ENCODE data around the gene SLC7A8.

DNA sequence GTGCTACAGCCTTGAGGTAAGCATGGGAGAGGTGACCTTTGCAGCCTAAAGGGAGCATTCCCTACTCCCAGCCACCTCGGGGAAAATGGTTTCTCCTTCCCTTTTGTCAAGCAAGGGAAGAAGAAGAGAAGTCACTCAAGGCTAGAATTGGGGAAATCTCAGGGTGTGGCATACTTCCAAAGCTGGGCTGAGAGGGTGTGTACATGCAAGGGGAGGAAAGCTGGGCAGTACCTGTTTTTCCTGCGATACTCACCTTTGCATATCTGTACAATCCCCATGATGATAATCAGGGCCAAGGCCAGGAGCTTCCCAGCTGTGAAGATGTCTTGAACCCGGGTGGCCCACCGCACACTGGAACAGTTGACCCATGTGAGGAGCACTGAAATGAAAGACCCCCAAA lies 40.6 kb downstream of the SLC7A8 start:
- TF ChIP-seq, protein P1, sequence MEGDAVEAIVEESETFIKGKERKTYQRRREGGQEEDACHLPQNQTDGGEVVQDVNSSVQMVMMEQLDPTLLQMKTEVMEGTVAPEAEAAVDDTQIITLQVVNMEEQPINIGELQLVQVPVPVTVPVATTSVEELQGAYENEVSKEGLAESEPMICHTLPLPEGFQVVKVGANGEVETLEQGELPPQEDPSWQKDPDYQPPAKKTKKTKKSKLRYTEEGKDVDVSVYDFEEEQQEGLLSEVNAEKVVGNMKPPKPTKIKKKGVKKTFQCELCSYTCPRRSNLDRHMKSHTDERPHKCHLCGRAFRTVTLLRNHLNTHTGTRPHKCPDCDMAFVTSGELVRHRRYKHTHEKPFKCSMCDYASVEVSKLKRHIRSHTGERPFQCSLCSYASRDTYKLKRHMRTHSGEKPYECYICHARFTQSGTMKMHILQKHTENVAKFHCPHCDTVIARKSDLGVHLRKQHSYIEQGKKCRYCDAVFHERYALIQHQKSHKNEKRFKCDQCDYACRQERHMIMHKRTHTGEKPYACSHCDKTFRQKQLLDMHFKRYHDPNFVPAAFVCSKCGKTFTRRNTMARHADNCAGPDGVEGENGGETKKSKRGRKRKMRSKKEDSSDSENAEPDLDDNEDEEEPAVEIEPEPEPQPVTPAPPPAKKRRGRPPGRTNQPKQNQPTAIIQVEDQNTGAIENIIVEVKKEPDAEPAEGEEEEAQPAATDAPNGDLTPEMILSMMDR (IDR thresholded peaks at IDR 0.05) = no peak
- no peak for TF ChIP-seq POLR2A (IDR thresholded peaks at IDR 0.05)

Data from suprapubic skin (tissue), 3 donors.